ENCODE measurements around the gene SDK1.

The SDK1 gene

GRCh38 chr7:3336042-3336665 is 35.1 kb downstream of the SDK1 start:
- DNase-seq (ENCODE audit: low read depth in 2 of 2, low spot score in 1 of 2) = no peak

DNA sequence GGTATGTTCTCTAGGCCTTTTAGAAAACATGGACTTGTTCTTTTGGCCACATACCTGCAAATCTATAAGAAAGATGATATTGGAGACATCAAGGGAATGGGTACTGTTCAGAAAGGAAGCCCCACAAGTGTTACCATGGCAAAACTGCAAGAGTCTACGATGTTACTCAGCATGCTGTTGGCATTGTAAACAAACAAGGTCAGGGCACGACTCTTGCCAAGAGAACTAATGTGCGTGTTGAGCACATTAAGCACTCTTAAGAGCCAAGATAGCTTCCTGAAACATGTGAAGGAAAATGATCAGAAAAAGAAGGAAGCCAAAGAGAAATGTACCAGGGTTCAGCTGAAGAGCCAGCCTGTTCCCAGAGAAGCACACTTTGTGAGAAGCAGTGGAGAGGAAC is 37.1 kb downstream of the SDK1 start:
- DNase-seq (ENCODE audit: low read depth in 2 of 2, low spot score in 1 of 2) = no peak

DNA sequence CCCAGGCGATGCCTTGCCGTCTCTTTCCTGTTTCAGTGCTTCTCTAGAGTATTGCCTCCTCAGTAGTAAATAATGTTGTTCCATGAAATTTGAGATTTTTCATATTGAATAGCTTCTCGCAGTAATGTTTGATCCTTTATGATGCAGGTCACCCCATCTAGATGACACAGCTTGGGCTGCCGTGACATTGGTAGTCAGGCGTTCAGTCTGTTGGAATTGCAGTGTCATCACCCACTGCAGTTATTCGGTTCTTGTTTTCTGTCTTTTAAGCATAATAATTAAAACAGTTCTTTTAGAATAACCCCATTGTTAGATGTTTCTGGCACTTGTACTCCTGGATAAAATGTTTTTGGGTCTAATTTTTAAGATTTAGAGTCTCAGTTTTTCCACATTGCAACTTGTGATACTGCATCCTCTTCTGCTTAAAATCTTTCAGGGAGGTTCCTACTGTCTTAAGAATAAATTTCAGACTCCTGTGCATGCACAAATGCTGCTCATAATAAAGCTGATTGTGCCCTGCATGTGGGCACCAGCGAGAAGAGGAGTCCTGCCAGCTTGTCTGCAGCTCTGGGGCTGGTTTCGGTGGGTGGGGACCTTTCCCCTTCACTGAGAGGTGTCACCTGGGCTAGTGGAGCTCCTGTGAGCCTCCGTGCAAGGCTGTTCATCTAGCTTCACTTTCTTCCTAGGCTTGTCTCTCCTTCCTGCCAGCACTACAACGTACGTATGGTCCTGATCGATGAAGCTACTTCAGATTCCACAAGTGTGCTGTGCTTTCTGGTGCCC is 44.8 kb downstream of the SDK1 start:
- no peak for DNase-seq (ENCODE audit: low read depth in 2 of 2, low spot score in 1 of 2)

DNA sequence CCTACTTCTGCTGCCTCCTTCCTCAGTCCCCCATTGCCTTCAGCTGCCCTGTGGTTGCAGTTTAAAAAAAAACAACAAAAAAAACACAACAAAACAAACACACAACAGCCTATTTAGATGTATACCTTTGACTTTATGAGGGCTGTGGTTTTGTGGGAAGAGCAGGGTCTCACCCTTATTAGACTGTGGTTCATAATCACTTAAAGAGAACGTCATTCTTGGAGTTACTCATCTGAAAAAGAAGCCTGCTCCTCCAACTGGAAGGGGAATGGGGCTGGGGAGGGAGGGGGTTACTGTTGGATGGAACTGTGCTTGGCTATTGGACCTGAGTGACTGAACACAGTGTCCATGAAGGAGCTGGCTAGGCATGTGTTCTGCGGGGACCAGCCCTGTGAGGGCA is 48.1 kb downstream of the SDK1 start:
- no peak for DNase-seq (ENCODE audit: low read depth in 2 of 2, low spot score in 1 of 2)

DNA sequence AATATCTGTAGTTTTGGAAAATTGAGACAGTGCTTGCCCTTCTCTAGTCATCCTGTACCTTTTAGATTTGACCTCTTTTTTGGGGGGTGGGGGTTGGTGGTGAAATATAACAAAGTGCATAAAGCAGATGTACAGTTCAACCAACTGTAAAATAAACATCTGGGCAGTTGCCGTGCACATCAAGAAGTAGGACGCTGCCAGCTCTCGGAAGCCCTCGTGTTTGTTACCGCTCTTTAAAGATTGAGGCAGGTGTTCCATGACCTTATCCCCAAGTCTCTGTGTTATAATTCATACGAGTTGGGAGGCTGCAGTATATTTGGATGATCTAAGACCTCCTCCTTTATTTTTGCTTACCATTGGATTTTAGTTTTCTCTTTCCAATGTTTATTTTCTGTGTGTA is 55.1 kb downstream of the SDK1 start:
- no peak for DNase-seq (ENCODE audit: low read depth in 2 of 2, low spot score in 1 of 2)

DNA sequence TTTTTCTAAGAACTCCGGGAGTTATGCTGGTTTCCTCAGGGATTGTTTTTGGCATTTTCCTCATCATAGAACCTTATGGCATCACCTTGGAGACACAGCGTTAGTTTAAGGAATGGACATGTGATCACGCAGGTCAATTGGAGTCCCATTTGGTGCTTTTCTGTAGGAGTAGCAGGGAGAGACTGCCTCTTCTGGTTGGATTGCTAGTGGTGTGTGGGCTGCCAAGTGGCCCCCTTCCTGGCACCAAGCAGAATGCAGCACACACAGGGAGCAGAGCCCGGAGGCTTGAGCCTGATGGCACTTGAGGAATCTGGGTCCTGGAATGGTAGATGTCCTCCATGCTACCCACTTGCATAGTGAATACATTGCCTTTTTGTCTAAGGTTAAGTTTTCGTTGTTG is 57.9 kb downstream of the SDK1 start:
- no peak for DNase-seq (ENCODE audit: low read depth in 2 of 2, low spot score in 1 of 2)

- no peak for DNase-seq (ENCODE audit: low read depth in 2 of 2, low spot score in 1 of 2)
Measured at GRCh38 chr7:3367261-3367660, 66.2 kb downstream of the SDK1 start.

GRCh38 chr7:3370068-3370830 is 69.2 kb downstream of the SDK1 start:
- DNase-seq (ENCODE audit: low read depth in 2 of 2, low spot score in 1 of 2) = no peak

- DNase-seq (ENCODE audit: low read depth in 2 of 2, low spot score in 1 of 2) = no peak
Measured at GRCh38 chr7:3370921-3371320, 69.9 kb downstream of the SDK1 start.

DNA sequence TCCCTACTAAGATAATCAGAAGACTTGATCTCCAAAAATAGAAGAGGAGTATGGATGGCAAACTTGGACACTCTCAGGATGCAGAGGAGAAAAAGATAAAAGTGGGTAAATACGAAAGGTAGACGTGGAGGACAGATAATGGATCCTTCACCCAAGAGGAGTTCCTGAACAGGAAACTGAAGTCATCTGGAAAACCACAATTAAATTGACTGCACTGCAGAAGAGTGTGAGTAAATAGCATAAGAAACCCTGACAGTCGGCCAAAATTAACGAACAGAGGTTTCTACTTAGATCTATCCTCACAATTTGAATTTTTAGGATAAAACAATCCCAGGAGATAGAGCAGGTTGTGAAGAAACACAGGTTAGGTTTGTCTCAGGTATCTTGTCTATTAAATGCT is 70.5 kb downstream of the SDK1 start:
- DNase-seq (ENCODE audit: low read depth in 2 of 2, low spot score in 1 of 2) = no peak

GRCh38 chr7:3374239-3374638 is 73.2 kb downstream of the SDK1 start:
- no peak for DNase-seq (ENCODE audit: low read depth in 2 of 2, low spot score in 1 of 2)

DNA sequence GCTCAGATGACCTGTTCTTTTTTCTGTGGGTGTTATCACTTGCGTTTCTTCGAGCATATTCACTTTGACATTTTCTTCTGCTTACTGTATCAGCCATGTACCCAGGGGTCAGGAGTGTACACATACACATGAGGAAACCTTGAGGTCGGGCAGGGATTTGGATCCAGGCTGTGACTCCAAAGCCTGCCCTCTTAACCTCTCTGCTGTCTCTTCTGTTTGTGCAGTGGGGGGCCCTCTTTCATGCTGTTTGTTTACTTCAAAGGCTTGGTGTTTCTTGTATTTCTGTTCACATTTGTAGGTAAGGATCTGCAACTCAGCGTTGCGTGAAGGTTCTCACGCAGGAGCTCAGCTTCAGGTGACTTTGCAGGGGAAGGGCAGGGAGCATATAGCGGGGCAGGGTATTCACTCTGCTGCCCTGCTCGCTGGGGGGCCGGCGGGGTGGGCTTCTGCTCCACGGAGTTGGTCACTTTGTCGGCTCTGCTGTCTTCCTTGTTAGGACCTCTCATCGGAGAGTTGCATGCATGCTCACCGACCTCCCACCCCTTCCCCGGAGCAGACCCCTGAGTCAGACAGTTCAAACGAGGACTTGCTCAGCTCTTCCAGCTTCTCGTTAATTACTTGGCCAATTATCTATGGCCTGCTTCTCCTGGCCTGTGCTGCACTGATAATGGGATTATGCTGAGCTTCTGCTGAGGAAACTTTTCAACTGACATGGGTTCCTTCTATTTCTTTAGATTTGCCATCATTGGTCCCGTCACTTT is 77.5 kb downstream of the SDK1 start:
- DNase-seq (ENCODE audit: low read depth in 2 of 2, low spot score in 1 of 2) = no peak

DNA sequence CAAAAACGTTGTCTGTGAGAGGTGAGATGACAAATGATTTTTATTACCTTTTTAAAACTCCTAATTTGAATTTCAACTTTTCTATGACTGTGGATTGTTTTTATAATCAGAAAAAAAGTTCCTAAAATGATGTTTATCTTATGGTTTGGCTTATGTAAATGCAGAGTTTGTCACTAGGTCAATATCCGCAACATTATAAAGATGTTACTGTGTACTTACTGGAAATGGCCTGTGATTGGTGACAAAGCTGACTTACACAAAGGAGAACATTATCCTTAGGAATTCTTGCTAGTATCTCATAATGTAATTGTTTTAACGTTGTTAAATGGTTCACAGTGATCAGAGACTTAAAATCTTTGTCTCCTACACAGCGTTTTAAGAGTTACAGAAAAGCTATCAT is 79.0 kb downstream of the SDK1 start:
- DNase-seq (ENCODE audit: low read depth in 2 of 2, low spot score in 1 of 2) = no peak

GRCh38 chr7:3380886-3381685 is 80.0 kb downstream of the SDK1 start:
- DNase-seq (ENCODE audit: low read depth in 2 of 2, low spot score in 1 of 2) = no peak

GRCh38 chr7:3386423-3387190 is 85.6 kb downstream of the SDK1 start:
- DNase-seq (ENCODE audit: low read depth in 2 of 2, low spot score in 1 of 2) = no peak

DNA sequence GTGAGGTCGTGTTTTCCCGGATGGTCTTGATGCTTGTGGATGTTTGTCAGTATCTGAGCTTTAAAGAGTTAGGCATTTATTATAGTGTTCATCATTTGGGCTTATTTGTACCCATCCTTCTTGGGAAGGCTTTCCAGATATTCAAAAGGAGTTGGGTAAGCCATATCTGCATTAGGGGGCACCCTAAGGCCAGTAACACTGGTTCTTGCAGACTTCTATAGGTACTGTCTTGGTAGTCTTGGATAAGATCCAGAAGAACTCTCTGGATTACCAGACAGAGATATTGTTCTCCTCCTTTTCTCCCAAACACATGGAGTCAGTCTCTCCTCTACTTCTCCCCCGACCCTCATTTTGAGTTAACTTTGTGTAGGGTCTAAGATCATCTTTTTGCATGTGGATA is 92.8 kb downstream of the SDK1 start:
- DNase-seq (ENCODE audit: low read depth in 2 of 2, low spot score in 1 of 2) = no peak

- DNase-seq (ENCODE audit: low read depth in 2 of 2, low spot score in 1 of 2) = no peak
Measured at GRCh38 chr7:3397324-3397723, 96.3 kb downstream of the SDK1 start.

GRCh38 chr7:3399858-3400257 is 98.8 kb downstream of the SDK1 start:
- no peak for DNase-seq (ENCODE audit: low read depth in 2 of 2, low spot score in 1 of 2)

DNA sequence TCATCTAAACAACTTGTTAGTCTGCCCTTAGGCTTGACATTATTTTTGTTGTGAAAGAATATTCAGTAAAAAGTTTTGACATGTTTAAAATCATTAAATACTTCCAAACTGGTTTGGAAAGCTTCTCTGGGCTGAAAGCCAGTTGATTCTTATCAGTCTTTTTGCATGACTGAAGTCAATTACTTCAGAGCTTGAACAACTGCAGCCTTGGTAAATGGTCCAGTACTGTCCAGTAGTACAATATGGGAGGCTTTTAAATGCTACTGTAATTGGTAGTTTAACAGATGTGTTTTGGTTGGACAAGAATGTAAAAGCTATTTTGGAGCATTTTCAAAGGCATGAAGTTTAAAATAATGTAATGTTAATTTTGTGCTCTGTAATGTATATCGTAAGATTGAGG is 103.4 kb downstream of the SDK1 start:
- DNase-seq (ENCODE audit: low read depth in 2 of 2, low spot score in 1 of 2) = no peak

All from stimulated activated CD8-positive, alpha-beta memory T cell treated with anti-CD3 and anti-CD28 coated beads, Interleukin-4, amount 100 ng/mL, for 4 hours (primary cell).